ENCODE measurements around the gene CHTF8.

DNA sequence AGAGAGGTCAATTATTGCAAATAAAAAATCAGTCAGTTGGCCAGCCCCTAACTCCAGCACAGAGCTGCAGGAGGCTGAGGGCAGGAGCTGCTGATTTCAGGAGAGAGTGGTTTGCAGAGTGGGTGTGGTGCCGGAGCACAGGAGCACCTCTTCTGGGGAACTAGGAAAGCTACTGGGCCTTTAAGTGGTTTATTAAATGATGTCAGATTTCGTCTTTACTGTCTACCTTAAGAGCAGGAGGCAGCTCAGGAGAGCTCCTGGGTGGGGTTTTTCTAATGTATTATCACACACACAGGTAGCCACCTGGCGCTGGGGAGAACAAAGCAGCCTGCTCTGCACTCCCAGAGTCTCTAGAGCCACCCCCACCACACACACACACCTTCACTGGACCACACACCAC, 38.4 kb downstream of the CHTF8 start:
- no peak for TF ChIP-seq CTCF (conservative IDR thresholded peaks at IDR 0.05)
- TF ChIP-seq EZH2 (IDR thresholded peaks at IDR 0.05; ENCODE audit: low read depth), result no peak

All from PC-9 (cell line).